Bronchial epithelial cell (primary cell): ENCODE results near the gene GNB1L. TPM values are rescaled to one million over a fixed set of nuclear protein-coding genes. Genes with fewer than 3 reads are reported as not detected.

Experiments used
- DNase-seq: peaks from one replicate; pipeline ENCODE4 v3.0.0-alpha.2; 2010; ENCODE audit warnings: low read depth
- FAIRE-seq: peaks from 2 replicates; lab custom pipeline; 2011; peaks lifted over from hg19 to GRCh38; lab: Jason Lieb, UNC
- H3K27me3 ChIP-seq: 2 replicates; pipeline ENCODE4 v1.5.1; 2011; ENCODE audit warnings: low read length; ENCODE audit not compliant: control insufficient read depth, insufficient read depth
- H3K36me3 ChIP-seq: 2 replicates; pipeline ENCODE4 v1.5.1; 2011; ENCODE audit warnings: low read length; ENCODE audit not compliant: control insufficient read depth, insufficient read depth
- H3K4me3 ChIP-seq: 2 replicates; pipeline ENCODE4 v1.5.1; 2011; ENCODE audit warnings: mild to moderate bottlenecking, low read depth, low read length, control low read depth
- total RNA-seq: library from RNA; depleted of rRNA; stranded (reverse); fragments of >200 nt; gene quantifications from 2 replicates; pipeline ENCODE4 v1.2.1, GENCODE V29; 2014
- TF ChIP-seq, protein P1 (sequence below): IDR thresholded peaks from 2 replicates; pipeline ENCODE4 v1.5.1; 2011; ENCODE audit warnings: mild to moderate bottlenecking, moderate library complexity, low read length, control low read depth, inconsistent platforms; ENCODE audit not compliant: insufficient read depth, severe bottlenecking

GNB1L gene
- total RNA-seq, 1 donor from 2014 or later: 7.6 TPM

DNA sequence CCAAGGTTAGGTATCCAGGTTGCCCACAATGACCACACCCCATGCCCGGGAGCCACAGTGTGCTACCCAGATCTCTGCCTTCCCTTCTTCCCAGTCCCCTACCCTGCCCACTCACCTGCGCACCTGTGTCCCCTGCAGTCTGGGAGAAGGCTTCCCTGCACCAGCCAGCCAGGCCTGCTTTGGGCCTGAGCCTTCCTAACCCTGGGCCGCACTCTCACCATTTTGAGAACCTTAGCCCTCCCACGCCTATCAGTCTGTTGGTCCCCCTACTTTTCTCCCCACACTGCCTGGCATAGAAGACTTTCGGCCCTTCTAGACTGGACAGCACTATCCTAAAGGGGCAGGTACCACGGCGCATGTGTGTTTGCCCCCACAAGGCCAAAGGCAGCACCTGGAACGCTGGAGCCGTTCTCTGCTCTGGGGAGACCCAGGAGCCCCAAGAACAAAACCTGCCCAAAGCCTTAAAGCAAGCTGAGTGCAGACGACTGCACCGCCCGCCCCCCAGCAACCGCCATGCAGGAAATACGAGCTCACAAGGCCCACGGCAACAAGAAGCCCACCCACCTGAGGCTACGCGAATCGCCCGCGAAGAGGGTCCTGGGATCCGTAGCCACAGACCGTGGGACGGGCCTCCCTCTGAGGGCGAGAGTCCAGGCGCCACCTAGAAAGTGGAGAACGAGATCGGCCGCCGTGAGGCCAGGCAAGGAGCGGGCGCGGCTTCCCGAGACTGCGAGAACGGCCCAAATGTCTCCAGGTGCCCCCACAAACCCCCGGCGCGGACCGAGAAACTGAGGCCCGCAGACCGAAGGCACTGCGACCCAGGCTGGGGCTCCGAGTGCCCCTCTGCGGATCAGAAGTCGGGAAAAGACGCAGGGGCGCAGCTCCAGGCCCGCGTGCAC lies 546 bp downstream of the GNB1L start:
- peak overlapping the region; percentile 87 for H3K4me3 ChIP-seq
- TF ChIP-seq, protein P1, sequence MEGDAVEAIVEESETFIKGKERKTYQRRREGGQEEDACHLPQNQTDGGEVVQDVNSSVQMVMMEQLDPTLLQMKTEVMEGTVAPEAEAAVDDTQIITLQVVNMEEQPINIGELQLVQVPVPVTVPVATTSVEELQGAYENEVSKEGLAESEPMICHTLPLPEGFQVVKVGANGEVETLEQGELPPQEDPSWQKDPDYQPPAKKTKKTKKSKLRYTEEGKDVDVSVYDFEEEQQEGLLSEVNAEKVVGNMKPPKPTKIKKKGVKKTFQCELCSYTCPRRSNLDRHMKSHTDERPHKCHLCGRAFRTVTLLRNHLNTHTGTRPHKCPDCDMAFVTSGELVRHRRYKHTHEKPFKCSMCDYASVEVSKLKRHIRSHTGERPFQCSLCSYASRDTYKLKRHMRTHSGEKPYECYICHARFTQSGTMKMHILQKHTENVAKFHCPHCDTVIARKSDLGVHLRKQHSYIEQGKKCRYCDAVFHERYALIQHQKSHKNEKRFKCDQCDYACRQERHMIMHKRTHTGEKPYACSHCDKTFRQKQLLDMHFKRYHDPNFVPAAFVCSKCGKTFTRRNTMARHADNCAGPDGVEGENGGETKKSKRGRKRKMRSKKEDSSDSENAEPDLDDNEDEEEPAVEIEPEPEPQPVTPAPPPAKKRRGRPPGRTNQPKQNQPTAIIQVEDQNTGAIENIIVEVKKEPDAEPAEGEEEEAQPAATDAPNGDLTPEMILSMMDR: no peak
- no peaks in the 10 kb centered on the region for H3K27me3 ChIP-seq
- H3K36me3 ChIP-seq: peaks cover 16% of the 10 kb centered on the region
- FAIRE-seq: no peak
- no peak for DNase-seq

DNA sequence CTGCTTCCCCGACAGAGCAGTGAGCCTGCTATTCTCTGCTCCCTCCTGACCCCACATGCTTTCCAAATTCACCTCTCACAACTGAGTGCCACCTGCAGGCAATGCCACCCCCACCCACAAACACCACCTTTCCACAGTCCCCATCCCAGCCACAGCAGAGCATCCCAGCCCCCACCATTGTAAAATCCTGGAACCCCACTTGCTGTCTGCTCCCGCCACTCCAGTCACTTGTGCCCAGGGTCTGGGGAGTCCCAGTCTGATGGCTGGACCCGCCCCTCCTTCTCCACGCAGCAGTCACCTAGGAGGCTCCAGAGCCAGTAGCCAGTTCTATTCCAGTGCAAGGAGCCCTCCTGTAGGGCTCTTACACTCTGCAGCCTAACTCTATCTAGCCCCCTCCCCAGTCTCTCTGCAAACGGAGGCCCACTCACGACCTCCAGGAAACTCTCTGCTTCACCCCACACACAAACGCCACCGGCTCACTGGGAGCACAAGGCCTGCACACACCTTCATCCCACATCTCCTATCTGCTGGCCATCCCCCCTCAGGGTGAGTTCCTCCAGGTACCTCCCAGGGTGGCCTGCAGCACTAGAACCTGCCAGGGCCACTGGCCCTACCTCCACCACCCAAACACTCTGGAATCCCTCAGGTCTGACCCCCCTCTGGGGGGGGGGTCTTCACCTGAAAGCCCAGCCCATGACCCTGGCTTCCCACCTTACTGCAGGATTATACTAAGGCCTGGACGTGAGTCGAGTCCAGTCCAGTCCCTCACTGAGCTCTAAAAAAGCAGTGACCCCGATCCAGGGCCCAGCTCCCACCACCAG lies 1.4 kb downstream of the GNB1L start:
- DNase-seq (no peak), FAIRE-seq (no peak)
- TF ChIP-seq, protein P1: no peak
- peak overlapping the region; percentile 87 for H3K4me3 ChIP-seq
- H3K27me3 ChIP-seq: no peaks in the 10 kb centered on the region
- peaks cover 16% of the 10 kb centered on the region for H3K36me3 ChIP-seq

DNA sequence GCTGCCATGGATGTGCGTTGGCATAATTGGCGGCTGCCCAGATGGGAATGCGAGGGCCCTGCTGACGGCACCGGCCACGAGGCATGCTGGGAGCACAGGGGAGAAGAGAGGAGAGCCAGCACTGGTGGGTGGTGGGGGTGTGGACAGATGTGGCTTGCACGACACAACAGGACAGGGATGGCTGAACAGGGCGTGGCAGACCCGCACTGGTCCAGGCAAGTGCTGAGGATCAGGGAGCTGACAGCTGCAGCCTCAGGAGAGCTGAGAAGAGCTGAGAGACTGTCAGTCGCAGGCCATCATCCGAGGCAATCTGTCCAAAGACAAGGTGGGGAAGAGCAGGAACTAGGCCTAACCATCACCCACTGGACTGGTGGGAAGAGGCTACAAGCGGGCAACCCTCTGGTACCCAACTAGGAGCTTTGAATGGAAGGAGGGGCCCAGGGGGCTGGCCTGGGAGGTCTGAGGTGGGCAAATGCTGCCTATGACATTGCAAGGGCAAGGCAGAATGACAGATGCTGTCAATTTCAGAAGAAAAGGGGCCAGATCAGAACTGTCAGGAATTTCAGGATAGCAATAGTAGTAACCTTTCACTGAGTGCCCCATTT lies 2.4 kb downstream of the GNB1L start:
- no peak overlapping the region for H3K4me3 ChIP-seq
- H3K27me3 ChIP-seq: no peaks in the 10 kb centered on the region
- H3K36me3 ChIP-seq: peaks cover 16% of the 10 kb centered on the region
- FAIRE-seq (no peak), DNase-seq (no peak)
- TF ChIP-seq, protein P1: no peak

DNA sequence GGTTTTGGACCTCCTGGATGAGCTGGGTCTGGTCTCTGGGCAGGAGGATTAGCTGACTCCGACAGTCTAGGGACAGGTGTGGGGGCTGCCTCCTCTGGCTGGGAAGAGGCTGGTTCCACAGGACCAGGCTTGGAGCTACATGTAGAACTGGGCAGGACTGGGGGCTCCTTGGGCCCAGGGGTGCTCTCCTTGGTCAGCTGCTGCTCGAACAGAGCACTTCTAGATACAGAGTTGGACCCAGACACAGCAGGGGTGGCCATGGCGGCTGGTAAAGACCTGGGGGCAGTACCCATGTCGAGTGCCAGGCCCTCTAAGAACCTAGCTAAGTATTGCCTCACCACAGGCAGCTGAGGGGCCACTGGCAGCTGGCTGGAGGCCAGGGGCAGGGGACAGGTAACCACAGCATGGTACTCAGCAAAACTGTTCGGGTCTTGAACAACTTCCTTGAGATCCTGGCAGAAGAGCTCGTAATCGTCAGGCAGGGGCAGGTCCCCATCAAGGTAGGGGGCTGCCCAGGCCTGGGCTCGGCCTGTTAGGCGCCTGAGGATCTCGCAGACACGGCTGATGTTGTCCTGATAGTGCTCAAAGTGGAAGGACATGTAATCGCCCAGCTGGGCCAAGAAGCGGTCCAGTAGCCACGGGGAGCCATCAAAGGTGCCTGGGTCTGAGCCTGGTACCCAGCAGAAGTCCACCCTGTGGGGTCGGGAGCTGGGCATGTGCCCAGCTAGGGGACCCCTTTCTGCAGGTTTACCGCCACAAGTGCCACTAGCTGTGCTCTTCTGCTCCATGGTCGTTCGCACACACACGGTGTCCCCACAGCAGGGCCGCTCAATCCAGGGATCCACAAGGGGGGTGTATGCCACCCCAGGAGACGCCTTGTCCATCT lies 3.1 kb downstream of the GNB1L start:
- Histone ChIP-seq H3K27me3 (no peaks in the 10 kb centered on the region), H3K36me3 (peaks cover 16% of the 10 kb centered on the region), H3K4me3 (no peak overlapping the region)
- FAIRE-seq (no peak), DNase-seq (no peak)
- TF ChIP-seq, protein P1: no peak

DNA sequence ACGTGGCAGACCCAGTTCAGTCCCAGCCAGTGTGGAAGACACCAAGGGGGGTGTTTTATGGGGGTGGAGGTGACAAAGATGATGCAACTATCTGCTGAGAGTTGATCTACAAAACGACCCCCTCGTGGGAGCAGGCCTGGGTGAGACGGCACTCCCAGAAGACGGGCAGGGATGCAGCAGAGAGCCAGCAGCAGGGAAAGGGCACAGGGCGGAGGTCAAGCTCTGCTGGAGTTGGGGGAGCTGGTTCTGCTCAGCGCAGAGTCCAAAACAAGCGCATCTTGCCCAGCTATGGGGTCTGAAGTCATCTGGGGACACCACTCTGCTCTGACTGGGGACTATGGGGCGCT lies 3.9 kb downstream of the GNB1L start:
- FAIRE-seq: no peak
- no peak for DNase-seq
- H3K36me3 ChIP-seq: peaks cover 16% of the 10 kb centered on the region
- no peak overlapping the region for H3K4me3 ChIP-seq
- TF ChIP-seq, protein P1: no peak
- no peaks in the 10 kb centered on the region for H3K27me3 ChIP-seq
